Fibroblast of villous mesenchyme (primary cell): ENCODE data around the gene GPR132. TPM values are rescaled to one million over a fixed set of nuclear protein-coding genes. Genes with fewer than 3 reads are reported as not detected.
"Not testable (repeated sequence)": the region's sequence is repeated elsewhere in the genome, so short reads cannot be mapped to it uniquely, and the experiment has no call there.

ENCODE experiments used
- DNase-seq: peaks from one replicate; pipeline ENCODE4 v3.0.0-alpha.2; 2010; ENCODE audit warnings: low read depth
- H3K4me3 ChIP-seq: 2 replicates; pipeline ENCODE4 v1.5.1; 2011; ENCODE audit warnings: low read depth, mild to moderate bottlenecking, low read length
- total RNA-seq: library from RNA; depleted of rRNA; stranded (reverse); fragments of >200 nt; gene quantifications from 2 replicates; pipeline ENCODE4 v1.2.3, GENCODE V29; 2012
- TF ChIP-seq, protein P1 (sequence below): IDR thresholded peaks from 2 replicates; pipeline ENCODE4 v1.5.1; 2012; ENCODE audit warnings: low read depth, mild to moderate bottlenecking, low read length; ENCODE audit not compliant: insufficient read depth

The GPR132 gene
- total RNA-seq, 1 donor = not detected

- TF ChIP-seq, protein P1, sequence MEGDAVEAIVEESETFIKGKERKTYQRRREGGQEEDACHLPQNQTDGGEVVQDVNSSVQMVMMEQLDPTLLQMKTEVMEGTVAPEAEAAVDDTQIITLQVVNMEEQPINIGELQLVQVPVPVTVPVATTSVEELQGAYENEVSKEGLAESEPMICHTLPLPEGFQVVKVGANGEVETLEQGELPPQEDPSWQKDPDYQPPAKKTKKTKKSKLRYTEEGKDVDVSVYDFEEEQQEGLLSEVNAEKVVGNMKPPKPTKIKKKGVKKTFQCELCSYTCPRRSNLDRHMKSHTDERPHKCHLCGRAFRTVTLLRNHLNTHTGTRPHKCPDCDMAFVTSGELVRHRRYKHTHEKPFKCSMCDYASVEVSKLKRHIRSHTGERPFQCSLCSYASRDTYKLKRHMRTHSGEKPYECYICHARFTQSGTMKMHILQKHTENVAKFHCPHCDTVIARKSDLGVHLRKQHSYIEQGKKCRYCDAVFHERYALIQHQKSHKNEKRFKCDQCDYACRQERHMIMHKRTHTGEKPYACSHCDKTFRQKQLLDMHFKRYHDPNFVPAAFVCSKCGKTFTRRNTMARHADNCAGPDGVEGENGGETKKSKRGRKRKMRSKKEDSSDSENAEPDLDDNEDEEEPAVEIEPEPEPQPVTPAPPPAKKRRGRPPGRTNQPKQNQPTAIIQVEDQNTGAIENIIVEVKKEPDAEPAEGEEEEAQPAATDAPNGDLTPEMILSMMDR = no peak
- no peak for DNase-seq
- H3K4me3 ChIP-seq = no peak overlapping the region
Measured at GRCh38 chr14:105029402-105029801, 35.8 kb downstream of the GPR132 start.

DNA sequence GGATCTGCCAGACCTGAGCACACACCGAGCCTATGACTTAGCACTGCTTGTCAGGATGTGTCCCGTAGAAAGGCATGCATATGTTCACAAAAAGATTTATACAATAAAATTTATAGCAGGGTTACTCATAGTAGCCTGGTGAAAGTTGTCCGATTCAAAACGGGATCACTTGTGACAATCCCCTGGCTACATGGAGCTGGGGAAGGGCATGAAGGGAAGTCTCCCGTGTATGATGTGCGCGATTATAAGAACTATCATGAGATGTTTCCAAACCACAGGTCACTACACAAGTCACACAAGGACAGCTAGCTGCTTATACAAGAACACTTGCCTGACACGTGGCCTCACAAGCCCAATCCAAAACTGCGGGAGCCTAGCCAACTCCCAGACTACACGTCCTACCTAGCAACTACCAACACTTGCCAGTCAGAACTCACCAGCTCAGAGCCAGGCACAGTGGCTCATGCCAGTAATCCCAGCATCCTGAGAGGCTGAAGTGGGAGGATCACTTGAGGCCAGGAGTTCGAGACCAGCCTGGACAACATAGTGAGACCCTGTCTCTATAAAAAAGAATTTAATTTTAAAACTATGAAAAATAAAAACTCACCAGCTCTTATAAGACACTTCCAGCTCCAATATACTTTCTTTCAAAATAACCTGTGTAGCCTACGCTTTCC is 36.8 kb downstream of the GPR132 start:
- no peak for DNase-seq
- no peak overlapping the region for H3K4me3 ChIP-seq
- TF ChIP-seq, protein P1 = no peak

- DNase-seq, H3K4me3 ChIP-seq: not testable (repeated sequence)
Measured at GRCh38 chr14:105027718-105028117, 37.5 kb downstream of the GPR132 start.

DNA sequence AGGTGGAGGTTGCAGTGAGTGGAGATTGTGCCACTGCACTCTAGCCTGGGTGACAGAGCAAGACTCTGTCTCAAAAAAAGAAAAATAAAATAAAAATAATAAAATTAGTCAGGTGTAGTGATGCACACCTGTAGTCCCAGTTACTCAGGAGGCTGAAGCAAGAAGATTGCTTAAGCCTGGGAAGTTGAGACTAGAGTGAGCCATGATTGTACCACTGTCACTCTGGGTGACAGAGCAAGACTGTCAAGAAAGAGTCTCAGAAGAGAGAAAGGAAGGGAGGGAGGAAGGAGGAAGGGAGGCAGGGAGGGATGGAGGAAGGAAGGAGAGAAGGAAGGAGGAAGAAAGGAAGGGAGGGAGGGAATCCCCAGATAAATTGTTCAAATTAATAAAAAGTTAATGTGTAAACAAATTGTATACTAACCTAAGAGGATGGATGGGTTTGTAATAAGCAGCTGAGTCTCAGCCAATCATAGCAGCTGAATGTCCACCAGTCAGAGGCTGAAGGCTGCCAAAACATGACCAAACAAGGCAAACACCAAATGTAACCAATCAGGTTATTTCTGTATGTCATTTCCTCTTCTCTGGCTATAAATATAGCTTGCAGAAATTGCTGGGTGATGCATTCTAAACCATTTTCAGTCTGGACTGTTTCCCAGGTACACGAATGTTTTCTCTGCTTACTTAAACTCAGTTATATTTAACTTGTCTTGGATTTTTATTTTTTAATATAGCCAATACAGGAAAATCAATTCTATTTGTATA is 38.2 kb downstream of the GPR132 start:
- no peak overlapping the region for H3K4me3 ChIP-seq
- no peak for DNase-seq
- TF ChIP-seq, protein P1 = no peak

- DNase-seq = no peak
Measured at GRCh38 chr14:105026033-105026785, 39.0 kb downstream of the GPR132 start.

GRCh38 chr14:105025429-105025828 is 39.8 kb downstream of the GPR132 start:
- TF ChIP-seq, protein P1 = no peak

More at GRCh38 chr14:105026033-105026785, 39.0 kb downstream of the GPR132 start:
- H3K4me3 ChIP-seq = no peak overlapping the region
- TF ChIP-seq, protein P1 = no peak

More at GRCh38 chr14:105025429-105025828, 39.8 kb downstream of the GPR132 start:
- H3K4me3 ChIP-seq = no peak overlapping the region
- DNase-seq = no peak
